Measurements from ENCODE around the gene CRELD2. TPM values are rescaled to one million over a fixed set of nuclear protein-coding genes. Genes with fewer than 3 reads are reported as not detected.

CRELD2 gene
- total RNA-seq, 1 donor from 2014 or later = 35.8 TPM

DNA sequence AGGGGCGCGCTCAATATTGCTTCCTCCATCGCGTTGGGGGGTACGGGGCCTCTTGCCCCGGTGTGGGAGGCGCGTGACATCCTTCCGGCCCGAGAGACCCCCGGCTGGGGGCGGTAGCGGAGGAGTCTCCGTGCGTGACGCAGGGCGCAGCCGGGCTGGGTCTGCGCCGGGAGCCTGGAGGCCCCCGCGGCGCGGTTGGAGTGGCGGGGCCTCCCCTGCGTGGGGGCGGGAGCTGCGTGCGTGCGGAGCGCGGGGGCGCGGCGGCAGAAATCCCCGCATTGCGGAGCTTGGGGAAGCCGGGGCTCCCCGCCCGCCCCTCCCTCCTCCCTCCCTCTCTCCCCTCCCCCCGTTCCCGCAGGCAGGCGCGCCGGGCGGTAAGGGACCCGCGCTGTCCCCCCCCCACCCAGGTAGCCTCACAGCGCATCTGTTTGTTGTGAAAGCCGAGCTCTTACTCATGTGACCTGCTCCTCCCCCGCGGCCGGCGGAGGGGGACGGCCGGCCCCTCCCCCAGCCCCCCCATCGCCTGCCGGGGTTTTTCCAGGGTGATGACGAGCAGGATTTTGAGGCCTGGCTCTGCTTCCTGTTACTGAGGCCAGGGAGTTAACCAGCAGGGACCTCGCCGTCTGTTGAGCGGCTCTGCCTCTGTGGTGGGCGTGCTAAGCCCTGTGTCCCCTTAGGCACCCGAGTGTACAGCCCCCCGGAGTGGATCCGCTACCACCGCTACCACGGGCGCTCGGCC is 43.7 kb downstream of the CRELD2 start:
- intact Hi-C loops (cut with DNase I) = no loop called here
- ATAC-seq = peak; percentile 78
- peak; percentile 92 for DNase-seq (ENCODE audit: low spot score)

DNA sequence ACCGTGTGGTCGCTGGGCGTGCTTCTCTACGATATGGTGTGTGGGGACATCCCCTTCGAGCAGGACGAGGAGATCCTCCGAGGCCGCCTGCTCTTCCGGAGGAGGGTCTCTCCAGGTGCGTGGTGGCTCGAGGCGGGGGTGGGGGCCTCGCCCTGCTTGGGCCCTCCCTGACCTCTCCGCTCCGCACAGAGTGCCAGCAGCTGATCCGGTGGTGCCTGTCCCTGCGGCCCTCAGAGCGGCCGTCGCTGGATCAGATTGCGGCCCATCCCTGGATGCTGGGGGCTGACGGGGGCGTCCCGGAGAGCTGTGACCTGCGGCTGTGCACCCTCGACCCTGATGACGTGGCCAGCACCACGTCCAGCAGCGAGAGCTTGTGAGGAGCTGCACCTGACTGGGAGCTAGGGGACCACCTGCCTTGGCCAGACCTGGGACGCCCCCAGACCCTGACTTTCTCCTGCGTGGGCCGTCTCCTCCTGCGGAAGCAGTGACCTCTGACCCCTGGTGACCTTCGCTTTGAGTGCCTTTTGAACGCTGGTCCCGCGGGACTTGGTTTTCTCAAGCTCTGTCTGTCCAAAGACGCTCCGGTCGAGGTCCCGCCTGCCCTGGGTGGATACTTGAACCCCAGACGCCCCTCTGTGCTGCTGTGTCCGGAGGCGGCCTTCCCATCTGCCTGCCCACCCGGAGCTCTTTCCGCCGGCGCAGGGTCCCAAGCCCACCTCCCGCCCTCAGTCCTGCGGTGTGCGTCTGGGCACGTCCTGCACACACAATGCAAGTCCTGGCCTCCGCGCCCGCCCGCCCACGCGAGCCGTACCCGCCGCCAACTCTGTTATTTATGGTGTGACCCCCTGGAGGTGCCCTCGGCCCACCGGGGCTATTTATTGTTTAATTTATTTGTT is 44.6 kb downstream of the CRELD2 start:
- peak; percentile 79 for DNase-seq (ENCODE audit: low spot score)
- intact Hi-C loops (cut with DNase I) = no loop called here
- peak; percentile 0 for ATAC-seq

DNA sequence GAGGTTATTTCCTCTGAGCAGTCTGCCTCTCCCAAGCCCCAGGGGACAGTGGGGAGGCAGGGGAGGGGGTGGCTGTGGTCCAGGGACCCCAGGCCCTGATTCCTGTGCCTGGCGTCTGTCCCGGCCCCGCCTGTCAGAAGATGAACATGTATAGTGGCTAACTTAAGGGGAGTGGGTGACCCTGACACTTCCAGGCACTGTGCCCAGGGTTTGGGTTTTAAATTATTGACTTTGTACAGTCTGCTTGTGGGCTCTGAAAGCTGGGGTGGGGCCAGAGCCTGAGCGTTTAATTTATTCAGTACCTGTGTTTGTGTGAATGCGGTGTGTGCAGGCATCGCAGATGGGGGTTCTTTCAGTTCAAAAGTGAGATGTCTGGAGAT is 45.2 kb downstream of the CRELD2 start:
- intact Hi-C loops (cut with DNase I) = no loop called here
- DNase-seq (ENCODE audit: low spot score) (no peak), ATAC-seq (no peak)

DNA sequence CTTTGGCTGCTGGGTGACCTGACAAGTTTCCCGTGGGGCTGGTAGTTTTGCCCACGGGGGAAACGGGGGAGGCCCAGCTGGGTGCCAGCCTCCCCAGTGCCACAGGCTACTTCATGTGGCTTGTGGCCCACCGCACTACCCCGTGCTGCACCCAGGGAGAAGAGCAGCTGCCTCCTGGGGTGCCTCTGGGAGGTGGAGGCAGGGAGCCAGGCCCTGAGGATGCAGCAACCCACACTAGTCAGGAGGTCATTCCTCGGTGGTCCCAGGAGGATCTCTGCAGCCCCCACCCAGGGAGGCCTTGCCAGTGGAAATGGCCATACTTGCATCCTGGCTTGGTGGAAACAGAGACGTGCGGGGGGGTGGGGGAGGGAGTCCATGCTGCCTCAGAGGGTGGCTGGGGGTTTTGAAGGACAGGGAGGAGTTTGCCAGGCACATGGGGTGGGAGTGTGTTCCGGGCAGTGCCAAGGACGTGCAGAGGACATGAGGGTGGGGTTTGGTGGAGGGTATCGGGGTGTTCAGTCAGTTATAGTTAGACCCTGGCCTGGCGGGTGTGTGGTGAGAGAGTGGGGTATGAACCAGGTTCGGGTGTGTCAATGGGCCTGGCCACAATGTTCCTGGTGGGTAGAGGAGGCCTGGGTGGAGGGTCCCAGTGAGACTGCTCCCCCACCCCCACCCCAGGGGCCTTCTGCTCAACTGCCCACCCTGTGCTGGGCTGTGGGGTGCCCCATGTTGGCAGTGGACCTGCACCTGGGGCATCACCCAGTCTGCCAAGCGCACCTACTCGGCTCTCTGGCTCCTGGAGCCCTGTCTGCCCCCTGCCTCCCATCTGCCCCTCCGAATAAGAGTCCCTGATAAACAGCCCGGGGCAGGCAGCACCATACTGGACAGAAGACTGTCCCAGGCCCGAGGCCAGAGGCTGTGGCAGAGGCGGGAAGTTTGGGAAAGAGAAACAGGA is 46.0 kb downstream of the CRELD2 start:
- DNase-seq (ENCODE audit: low spot score) (peak; percentile 60), ATAC-seq (no peak)
- intact Hi-C loops (cut with DNase I) = no loop called here

DNA sequence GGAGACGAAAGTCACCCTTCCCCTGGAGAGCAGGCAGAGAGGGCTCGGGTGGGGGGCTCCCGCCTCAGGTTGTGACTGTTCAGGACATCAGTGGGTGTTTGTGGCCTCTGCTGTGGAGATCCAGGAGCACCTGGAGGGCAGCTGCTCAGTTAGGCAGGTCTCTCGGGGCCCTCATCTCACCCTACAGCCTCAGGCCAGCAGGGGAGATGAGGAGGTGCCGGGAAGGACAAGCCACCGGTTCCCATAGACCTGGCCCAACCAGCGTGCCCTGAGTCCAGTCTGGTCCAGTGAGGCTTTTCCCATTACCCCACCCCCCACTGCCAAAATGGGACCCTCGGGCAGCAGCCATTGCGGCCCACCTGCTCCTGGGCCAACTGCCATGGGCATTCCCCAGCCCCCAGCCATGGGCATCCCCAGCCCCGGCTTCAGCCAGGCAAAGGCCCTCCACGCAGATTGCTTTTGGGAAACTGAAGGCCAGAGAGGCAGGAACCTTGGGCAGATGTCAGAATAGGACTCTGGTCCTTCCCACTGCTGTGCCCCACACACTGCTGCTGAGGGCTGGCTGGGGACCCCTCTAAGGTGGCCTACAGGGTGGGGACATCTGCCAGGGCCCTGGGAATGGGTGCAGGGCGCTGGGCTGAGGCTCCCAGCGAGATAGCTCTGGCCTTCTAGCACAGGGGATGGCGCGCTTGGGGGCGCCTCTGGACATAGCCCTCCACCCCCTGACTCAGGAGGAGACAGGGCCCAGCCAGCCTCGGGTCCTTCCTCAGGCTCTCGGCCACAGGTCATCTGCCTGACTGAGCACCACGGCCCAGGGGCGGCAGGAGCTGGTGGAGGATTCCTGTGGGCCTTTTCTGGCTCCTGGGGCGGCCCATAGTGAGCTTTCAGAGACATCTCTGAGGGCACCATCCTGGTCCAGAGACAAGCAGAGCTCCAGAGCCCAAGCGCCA is 46.9 kb downstream of the CRELD2 start:
- intact Hi-C loops (cut with DNase I) = no loop called here
- ATAC-seq (no peak), DNase-seq (ENCODE audit: low spot score) (peak; percentile 63)

DNA sequence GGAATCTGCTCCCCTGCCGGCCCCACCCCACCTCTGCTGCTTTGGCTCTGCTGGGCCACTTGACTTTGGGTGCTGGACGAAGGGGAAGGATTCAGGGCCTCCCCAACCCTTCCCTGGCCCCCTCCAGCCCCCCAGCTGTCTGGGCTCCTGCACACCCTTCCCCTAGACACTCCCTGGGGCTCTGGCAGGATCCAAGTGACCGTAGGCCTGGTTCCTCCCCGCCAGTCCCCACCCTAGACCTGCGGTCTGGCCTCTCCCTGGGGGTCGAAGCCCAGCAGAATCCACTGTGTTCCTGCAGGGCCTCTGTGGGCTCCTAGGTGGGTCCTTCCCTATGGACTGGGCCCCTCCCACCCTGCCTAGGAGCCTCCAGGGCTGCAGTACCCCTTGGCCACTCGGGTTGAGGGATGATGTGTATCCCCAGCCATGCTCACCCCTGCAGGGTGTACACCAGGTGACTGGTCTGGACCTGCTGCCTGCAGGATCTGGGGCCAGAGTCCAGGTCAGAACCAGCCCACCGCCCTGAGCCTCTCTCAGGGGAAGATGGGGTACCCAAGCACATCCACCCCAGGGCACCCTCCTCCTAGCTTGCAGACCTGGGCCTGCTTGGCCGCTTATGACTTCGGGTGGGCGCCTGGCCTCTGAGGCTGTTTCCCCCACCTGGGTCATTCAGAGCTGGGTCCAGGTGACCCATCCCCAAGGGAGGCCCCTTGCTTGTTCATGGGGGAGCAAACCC is 47.8 kb downstream of the CRELD2 start:
- intact Hi-C loops (cut with DNase I) = no loop called here
- ATAC-seq = no peak
- peak; percentile 61 for DNase-seq (ENCODE audit: low spot score)

DNA sequence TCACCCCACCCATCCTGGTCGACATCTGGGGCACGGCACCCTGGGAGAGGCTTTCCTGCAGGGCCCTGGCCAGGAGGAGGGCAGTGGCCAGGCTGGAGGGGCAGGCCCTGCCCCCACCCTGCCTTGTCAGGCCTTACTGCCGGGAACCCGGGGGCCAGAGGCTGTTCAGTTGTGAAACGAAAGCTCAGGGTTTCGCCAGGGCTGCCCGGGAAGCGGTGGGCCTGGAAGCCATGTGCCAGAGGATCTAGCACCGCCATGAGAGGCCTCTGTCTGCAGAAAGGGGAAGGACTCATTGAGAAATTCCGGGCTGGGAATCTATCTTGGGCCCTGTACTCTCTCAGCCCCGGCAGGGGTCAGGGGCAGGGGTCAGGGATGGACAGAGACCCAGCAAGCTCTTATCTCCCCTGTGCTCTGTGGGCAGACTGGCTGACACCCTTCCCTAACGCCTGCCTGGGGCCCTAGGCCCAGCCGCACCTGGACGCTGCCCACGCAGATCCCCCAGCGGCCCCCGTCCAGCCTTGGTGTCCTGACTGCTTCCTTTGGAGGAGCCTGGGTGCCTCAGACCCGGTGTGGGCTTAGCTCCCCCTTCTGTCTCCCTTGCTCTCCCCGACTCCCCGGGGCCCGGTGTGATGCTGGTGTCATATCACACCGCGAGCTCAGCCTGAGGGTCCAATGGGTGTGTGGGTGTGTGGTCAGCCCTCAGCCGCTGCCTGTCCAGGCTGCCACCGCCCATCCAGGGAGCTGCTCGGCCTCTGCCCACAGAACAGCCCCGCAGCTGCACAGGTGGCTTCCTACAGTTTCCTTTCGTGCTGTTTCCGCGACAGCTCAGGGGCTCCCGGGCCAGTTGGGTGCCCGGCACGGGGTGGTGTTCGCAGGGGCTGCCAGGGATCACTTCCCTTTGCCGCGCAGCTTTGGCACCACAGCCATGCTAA is 48.6 kb downstream of the CRELD2 start:
- DNase-seq (ENCODE audit: low spot score) (peak; percentile 78), ATAC-seq (peak; percentile 2)
- intact Hi-C loops (cut with DNase I) = no loop called here

DNA sequence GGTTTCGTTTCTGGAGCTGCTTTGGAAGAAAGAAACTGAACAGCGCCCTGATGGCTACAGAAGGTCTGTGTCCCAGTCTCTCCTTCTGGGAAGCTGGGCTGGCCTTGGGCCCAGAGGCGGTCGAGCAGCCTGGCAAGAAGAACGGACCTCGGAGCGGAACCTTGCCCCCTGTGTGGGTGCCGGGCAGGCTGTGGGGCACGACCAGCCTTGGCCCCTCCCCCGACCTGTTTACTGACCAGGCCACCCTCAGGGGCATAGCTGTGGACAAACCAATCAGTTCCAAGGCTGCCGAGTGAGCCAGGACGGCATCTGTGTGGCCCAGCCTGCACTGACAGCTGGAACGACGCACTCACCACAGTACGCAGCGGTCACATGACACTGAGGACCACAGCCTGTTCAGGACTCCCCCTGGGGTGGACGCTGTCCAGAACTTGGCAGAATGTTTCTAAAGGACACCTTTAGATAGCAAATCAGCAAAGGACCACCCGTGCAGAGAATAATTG is 49.3 kb downstream of the CRELD2 start:
- intact Hi-C loops (cut with DNase I) = no loop called here
- DNase-seq (ENCODE audit: low spot score) (peak; percentile 76), ATAC-seq (peak; percentile 42)

DNA sequence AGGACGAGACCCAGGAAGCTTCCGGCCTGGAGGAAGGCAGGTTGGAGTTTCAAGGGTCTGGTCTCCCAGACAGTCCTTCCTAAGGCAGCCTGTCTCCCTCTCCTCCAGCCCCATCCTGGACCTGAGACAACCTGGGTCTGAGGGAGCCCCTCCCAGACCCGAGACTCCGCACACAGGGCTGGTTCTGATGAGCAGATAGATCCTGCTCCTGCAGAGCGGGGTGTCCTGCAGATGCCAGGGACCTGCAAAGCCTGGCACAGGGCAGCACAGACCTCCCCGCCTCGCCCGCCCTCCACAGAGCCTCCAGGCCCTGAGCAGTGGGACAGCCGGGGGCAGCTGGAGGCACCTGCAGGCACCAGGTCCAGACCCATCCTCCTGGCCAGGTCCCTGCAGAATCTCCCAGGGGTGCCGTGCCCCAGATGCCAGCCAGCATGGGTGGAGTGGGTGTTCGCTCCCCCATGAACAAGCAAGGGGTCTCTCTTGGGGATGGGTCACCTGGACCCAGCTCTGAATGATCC is 49.9 kb downstream of the CRELD2 start:
- DNase-seq (ENCODE audit: low spot score) = no peak
- intact Hi-C loops (cut with DNase I) = no loop called here
- no peak for ATAC-seq

DNA sequence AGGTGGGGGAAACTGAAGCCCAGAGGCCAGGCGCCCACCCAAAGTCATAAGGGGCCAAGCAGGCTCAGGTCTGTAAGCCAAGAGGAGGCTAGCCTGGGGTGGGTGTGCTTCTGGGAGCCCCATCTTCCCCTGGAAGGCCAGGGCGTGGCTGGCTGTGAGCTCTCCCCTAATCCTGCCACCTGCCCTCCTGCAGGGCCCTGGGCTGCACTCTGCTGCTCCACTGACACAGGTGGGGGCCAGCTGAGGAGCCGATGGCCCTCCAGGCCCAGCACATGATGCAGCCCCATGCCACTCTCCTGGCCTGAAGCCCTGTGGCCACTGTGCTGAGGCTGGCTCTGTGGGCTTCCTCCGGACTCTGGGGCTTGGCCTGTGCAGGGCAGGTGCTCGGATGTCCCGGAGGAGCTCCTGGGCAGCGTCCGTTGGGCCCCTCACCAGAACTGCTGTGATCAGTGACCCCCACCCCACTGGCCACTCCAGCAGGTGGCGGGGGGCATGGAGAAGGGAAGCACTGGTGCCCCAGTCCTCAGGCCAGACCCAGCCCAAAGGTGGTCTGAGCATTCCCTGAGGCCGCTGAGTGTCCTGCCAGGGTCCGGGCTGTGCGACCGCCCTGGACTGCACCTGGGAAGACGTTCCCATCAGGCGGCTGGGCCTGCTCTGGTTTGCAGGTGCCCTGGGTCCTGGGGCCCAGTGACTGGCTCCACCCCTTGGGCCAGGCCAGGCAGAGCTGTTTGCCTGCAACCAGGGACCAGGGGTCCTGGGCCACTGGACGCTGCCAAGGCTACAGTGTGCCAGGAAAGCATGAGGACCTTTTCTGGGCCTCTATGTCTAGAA is 50.6 kb downstream of the CRELD2 start:
- no peak for ATAC-seq
- DNase-seq (ENCODE audit: low spot score) = peak; percentile 60
- intact Hi-C loops (cut with DNase I) = no loop called here

DNA sequence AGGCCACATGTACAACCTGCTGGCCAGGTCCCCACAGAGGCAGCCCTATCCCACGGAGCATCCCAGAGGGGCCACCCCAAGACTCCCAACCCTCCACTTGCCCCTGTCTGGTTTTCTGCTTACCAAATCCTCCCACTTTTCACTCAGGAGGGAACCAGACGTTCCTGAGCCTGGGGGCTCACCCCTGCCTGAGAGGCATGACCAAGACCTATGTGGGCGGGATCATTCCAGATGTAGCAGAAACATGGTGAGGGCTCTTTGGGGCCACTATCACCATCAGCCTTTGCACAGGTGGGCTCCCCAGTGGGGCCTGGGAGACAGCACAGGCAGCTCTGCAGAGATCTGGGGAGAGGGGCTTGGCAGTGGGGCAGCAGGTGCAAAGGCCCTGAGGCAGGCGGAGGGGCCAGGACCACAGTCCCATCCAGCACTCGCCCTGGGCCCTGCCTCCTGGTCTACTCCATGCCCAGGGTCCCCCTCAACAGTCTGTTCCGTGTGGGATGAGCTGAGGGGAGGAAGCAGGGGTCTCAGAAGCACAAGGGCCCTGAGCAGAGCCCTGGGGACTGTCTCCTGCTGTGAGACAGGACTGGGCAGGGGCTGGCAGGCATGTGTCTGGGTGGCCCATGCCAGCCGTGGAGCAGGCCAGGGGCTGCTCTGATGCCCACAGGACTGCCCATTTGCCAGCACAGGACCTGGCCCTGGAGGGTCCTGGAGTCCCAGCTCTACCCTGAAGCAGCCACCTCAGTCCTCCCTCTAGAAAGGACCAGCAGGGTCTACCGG is 51.5 kb downstream of the CRELD2 start:
- no peak for ATAC-seq
- DNase-seq (ENCODE audit: low spot score) = peak; percentile 59
- intact Hi-C loops (cut with DNase I) = loop anchor here (10.0 kb wide), 1 partner anchor 45 kb away; no protein-coding TSS in a partner anchor

DNA sequence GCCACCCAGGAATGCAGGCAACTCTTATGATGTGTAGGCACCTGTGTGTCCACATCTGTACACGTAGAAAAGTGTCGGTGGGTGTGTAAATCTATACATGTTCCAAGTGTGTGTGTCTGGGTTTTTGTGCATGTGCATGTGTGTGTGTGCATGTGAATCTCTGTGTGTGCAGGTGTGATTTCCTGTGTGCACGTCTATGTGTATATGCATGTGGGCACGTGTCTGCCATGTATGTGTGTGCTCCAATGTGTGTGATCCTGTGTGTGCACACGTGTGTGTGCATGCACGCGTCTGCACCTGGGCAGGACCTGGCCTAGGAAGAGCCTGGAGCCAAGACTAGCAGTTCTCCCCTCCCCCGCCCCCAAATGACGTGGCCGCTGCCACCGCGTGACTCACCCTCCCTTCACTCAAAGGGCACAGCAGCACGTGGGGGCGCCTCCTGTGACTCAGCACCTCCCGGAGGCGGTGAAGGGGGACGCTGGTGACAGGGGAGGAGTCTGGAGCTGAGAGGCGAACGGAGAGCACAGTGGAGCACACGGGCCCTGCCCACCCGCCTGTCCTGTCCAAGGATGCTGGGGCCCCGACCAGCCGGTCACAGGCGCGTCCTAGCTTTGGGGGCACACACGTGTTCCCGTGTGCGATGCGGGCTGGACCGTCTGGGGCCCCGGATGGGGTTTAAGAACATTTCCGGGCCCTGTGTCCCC is 52.2 kb downstream of the CRELD2 start:
- intact Hi-C loops (cut with DNase I) = loop anchor here (10.0 kb wide), 1 partner anchor 46 kb away; no protein-coding TSS in a partner anchor
- DNase-seq (ENCODE audit: low spot score) (peak; percentile 94), ATAC-seq (peak; percentile 87)

DNA sequence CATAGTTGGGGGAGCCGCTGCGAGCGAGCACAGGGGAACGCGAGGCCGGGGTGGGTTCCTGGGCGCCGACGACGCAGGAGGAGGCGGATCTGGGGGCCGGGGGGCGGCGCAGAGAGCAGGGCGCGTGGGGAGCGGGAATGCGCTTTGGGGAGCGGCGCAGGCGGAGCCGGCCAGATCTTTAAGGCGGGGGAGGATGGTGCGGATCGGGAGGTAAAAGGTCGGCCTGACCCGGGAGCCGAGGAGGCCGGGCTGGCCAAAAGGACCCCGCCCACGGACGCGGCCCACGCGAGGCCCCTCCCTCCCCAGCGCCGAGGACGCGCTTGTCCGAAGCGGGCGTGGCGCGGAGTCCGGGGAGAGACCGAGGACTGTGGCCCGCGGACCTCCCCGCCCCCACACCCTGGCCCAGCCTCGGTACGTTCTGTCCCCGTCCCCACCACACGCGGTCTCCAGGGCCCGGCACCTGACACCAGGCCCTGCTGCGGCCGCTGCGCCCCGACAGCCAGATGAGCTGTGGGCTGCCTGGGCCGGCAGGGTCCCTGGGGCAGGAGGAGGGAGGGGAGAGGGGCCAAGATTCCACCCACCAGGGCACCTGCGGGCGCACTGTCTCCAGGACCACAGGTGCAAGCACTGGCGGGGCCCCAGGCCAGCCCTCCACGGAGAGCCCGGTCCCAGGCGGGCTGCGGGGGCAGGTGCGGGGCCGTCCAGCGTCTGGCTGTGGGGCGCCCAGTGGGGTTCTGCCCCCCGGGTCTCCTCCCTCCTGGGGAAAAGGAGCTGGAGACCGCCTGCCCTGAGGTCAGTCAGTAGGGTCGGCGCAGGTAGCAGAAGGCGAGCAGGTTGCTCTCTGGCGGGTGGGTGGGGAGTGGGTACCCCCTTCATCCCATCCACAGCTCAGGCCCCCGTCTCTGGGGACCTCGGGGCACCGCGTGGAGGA is 53.1 kb downstream of the CRELD2 start:
- ATAC-seq = peak; percentile 67
- intact Hi-C loops (cut with DNase I) = loop anchor here (10.0 kb wide), 1 partner anchor 47 kb away; no protein-coding TSS in a partner anchor
- peak; percentile 88 for DNase-seq (ENCODE audit: low spot score)

Data from sciatic nerve (tissue), 2 donors.